Neural progenitor cell (in vitro differentiated cells): ENCODE measurements around the gene HPCA. TPM values are rescaled to one million over a fixed set of nuclear protein-coding genes. Genes with fewer than 3 reads are reported as not detected.

Source experiments
- DNase-seq: peaks from one replicate; pipeline ENCODE4 v3.0.0-alpha.2; 2016; ENCODE audit warnings: low spot score
- H2AFZ ChIP-seq: fragments of 200-600 bp; sonication (generic); replicated peaks from 2 replicates; pipeline ENCODE4 v1.6.1; 2016; ENCODE audit warnings: antibody characterized with exemption
- H3F3A ChIP-seq: fragments of 200-600 bp; sonication (generic); 2 replicates; pipeline ENCODE4 v1.6.1; 2016; ENCODE audit warnings: antibody characterized with exemption, low read depth
- H3K27ac ChIP-seq: fragments of 200-600 bp; sonication (generic); 2 replicates; pipeline ENCODE4 v1.5.1; 2016; ENCODE audit warnings: mild to moderate bottlenecking
- H3K27me3 ChIP-seq: fragments of 200-600 bp; sonication (generic); 2 replicates; pipeline ENCODE4 v1.6.1; 2016; ENCODE audit warnings: mild to moderate bottlenecking, moderate library complexity
- H3K36me3 ChIP-seq: fragments of 200-600 bp; sonication (generic); 2 replicates; pipeline ENCODE4 v1.5.1; 2016
- H3K4me1 ChIP-seq: fragments of 200-600 bp; sonication (generic); 2 replicates; pipeline ENCODE4 v1.6.1; 2016; ENCODE audit warnings: mixed run types
- H3K4me2 ChIP-seq: fragments of 200-600 bp; sonication (generic); 2 replicates; pipeline ENCODE4 v1.6.1; 2016
- H3K4me3 ChIP-seq: fragments of 200-600 bp; sonication (generic); 2 replicates; pipeline ENCODE4 v1.5.1; 2016
- H3K79me2 ChIP-seq: fragments of 200-600 bp; sonication (generic); 2 replicates; pipeline ENCODE4 v1.6.1; 2016; ENCODE audit warnings: low read depth
- H3K9ac ChIP-seq: fragments of 200-600 bp; sonication (generic); 2 replicates; pipeline ENCODE4 v1.6.1; 2016
- H3K9me3 ChIP-seq: fragments of 200-600 bp; sonication (generic); 2 replicates; pipeline ENCODE4 v1.5.1; 2016; ENCODE audit warnings: low read depth
- H4K20me1 ChIP-seq: fragments of 200-600 bp; sonication (generic); 2 replicates; pipeline ENCODE4 v1.6.1; 2016; ENCODE audit warnings: low read depth
- H3K27ac Mint-ChIP-seq: 3 replicates; pipeline ENCODE4 v1.8.0; 2021; ENCODE audit warnings: mixed read lengths
- H3K27me3 Mint-ChIP-seq: 2 replicates; pipeline ENCODE4 v1.8.0; 2022; ENCODE audit warnings: low read depth, mild to moderate bottlenecking, inconsistent platforms, moderate library complexity, mixed read lengths; ENCODE audit not compliant: insufficient read depth
- H3K36me3 Mint-ChIP-seq: 3 replicates; pipeline ENCODE4 v1.8.0; 2021; ENCODE audit warnings: mixed read lengths
- H3K4me1 Mint-ChIP-seq: 3 replicates; pipeline ENCODE4 v1.8.0; 2021; ENCODE audit warnings: mixed read lengths
- H3K4me3 Mint-ChIP-seq: 3 replicates; pipeline ENCODE4 v1.8.0; 2021; ENCODE audit warnings: mild to moderate bottlenecking, moderate library complexity, mixed read lengths
- H3K9me3 Mint-ChIP-seq: 3 replicates; pipeline ENCODE4 v1.8.0; 2020; ENCODE audit warnings: mixed read lengths
- CTCF ChIP-seq: fragments of 200-600 bp; sonication (generic); IDR thresholded peaks from 2 replicates; pipeline ENCODE4 v1.5.1; 2017; ENCODE audit warnings: antibody characterized with exemption, mild to moderate bottlenecking
- EZH2 ChIP-seq: fragments of 200-600 bp; sonication (generic); IDR thresholded peaks from 2 replicates; pipeline ENCODE4 v1.6.1; 2017; ENCODE audit warnings: antibody characterized with exemption, mild to moderate bottlenecking, moderate library complexity
- EZH2phosphoT487 ChIP-seq: fragments of 200-600 bp; sonication (generic); IDR thresholded peaks from 2 replicates; pipeline ENCODE4 v1.6.1; 2017; ENCODE audit warnings: antibody characterized with exemption
- total RNA-seq: library from RNA; depleted of rRNA; stranded (reverse); fragments of >200 nt; gene quantifications from 2 replicates; pipeline ENCODE4 v1.2.3, GENCODE V29; 2015; ENCODE audit warnings: low replicate concordance

Gene HPCA
- total RNA-seq, 1 donor from 2014 or later, result not detected

- H3K9ac ChIP-seq, result no peak overlapping the region
- H3K36me3 ChIP-seq, result no peaks in the 10 kb centered on the region
- no peaks in the 10 kb centered on the region for H4K20me1 ChIP-seq
- peaks cover 18% of the 10 kb centered on the region for H3K27me3 ChIP-seq
- no peaks in the 10 kb centered on the region for H3K36me3 Mint-ChIP-seq
- peaks cover 28% of the 10 kb centered on the region for H3K27me3 Mint-ChIP-seq
- H3K27ac ChIP-seq, result no peak overlapping the region
- no peak for DNase-seq
- no peaks in the 10 kb centered on the region for H3K9me3 ChIP-seq
- H3K4me3 Mint-ChIP-seq, result peak overlapping the region; percentile 85
- H3K4me1 ChIP-seq, result peaks cover 28% of the 10 kb centered on the region
- peak overlapping the region; percentile 65 for H2AFZ ChIP-seq
- H3K27ac Mint-ChIP-seq, result peak overlapping the region; percentile 21
- peaks cover 35% of the 10 kb centered on the region for H3F3A ChIP-seq
- peak overlapping the region; percentile 89 for H3K4me2 ChIP-seq
- peak overlapping the region; percentile 50 for H3K4me3 ChIP-seq
- TF ChIP-seq EZH2 (no peak), CTCF (no peak), EZH2phosphoT487 (no peak)
- no peaks in the 10 kb centered on the region for H3K79me2 ChIP-seq
- H3K4me1 Mint-ChIP-seq, result peaks cover 34% of the 10 kb centered on the region
- H3K9me3 Mint-ChIP-seq, result no peaks in the 10 kb centered on the region
Measured at GRCh38 chr1:32869923-32870614, 16.2 kb upstream of the HPCA start.

GRCh38 chr1:32870615-32871363 lies 15.5 kb upstream of the HPCA start, which contains the start of gene FNDC5:
FNDC5 (minus strand) TSS chr1:32870912.
- Histone ChIP-seq H3K9ac (no peak within 1 kb of the TSS), H3K27ac (no peak within 1 kb of the TSS), H4K20me1 (no peaks in the 10 kb centered on the region), H3K4me3 (peak within 1 kb of the TSS; percentile 58), H3K36me3 (no peaks in the 10 kb centered on the region), H3K9me3 (no peaks in the 10 kb centered on the region), H3F3A (peaks cover 42% of the 10 kb centered on the region), H3K4me2 (peak within 1 kb of the TSS; percentile 89), H3K4me1 (peaks cover 31% of the 10 kb centered on the region), H3K79me2 (no peaks in the 10 kb centered on the region), H3K27me3 (peaks cover 18% of the 10 kb centered on the region), H2AFZ (peak within 1 kb of the TSS; percentile 68)
- TF ChIP-seq EZH2, result no peak
- no peak for TF ChIP-seq EZH2phosphoT487
- no peak for TF ChIP-seq CTCF
- H3K36me3 Mint-ChIP-seq, result no peaks in the 10 kb centered on the region
- peaks cover 30% of the 10 kb centered on the region for H3K27me3 Mint-ChIP-seq
- peak; percentile 86 for DNase-seq
- H3K27ac Mint-ChIP-seq, result peak within 1 kb of the TSS; percentile 21
- H3K9me3 Mint-ChIP-seq, result no peaks in the 10 kb centered on the region
- H3K4me1 Mint-ChIP-seq, result peaks cover 41% of the 10 kb centered on the region
- H3K4me3 Mint-ChIP-seq, result peak within 1 kb of the TSS; percentile 85

- TF ChIP-seq EZH2phosphoT487 (no peak), CTCF (no peak), EZH2 (no peak)
- Mint-ChIP-seq H3K27ac (no peak overlapping the region), H3K36me3 (no peaks in the 10 kb centered on the region), H3K9me3 (no peaks in the 10 kb centered on the region), H3K4me3 (peak overlapping the region; percentile 83), H3K4me1 (peaks cover 40% of the 10 kb centered on the region), H3K27me3 (peaks cover 31% of the 10 kb centered on the region)
- peak; percentile 76 for DNase-seq
- Histone ChIP-seq H2AFZ (peak overlapping the region; percentile 68), H3K27ac (no peak overlapping the region), H3K9me3 (no peaks in the 10 kb centered on the region), H3K4me3 (peak overlapping the region; percentile 58), H3K9ac (no peak overlapping the region), H3K36me3 (no peaks in the 10 kb centered on the region), H3K4me1 (peaks cover 33% of the 10 kb centered on the region), H3K79me2 (no peaks in the 10 kb centered on the region), H3F3A (peaks cover 39% of the 10 kb centered on the region), H4K20me1 (no peaks in the 10 kb centered on the region), H3K27me3 (peaks cover 18% of the 10 kb centered on the region), H3K4me2 (peak overlapping the region; percentile 84)
Measured at GRCh38 chr1:32871364-32872191, 14.7 kb upstream of the HPCA start.
